GM12878 (cell line): ENCODE measurements around the gene RBM6. TPM values are rescaled to one million over a fixed set of nuclear protein-coding genes. Genes with fewer than 3 reads are reported as not detected.
A peak's percentile ranks its signal among the peaks of the same experiment; 100 is the strongest.

Experiments
- ATAC-seq: fragments of 200-7000 bp; cut with Tn5 transposase; 3 replicates; pipeline ENCODE4 v1.9.1; 2020; ENCODE audit warnings: mild to moderate bottlenecking, moderate library complexity
- BruUV-seq: library from RNA; stranded (reverse); fragments of 400-500 nt; replicated peaks from 2 replicates; lab custom pipeline; 2021; lab: Mats Ljungman, UMichigan
- CTCF ChIA-PET: fragments of 300-600 bp; sonication (Branson Sonifier 250); formaldehyde crosslinking; extraction: SDS; loops from one replicate; lab custom pipeline; 2021; ENCODE audit warnings: inconsistent platforms; lab: Yijun Ruan, JAX
- POLR2A ChIA-PET: fragments of 350-600 bp; formaldehyde crosslinking; extraction: SDS; loops from one replicate; lab custom pipeline; 2021; ENCODE audit warnings: inconsistent platforms; lab: Charles Lee
- RAD21 ChIA-PET: fragments of 300-600 bp; sonication (Branson Sonifier 250); formaldehyde crosslinking; loops from one replicate; lab custom pipeline; 2023; ENCODE audit warnings: antibody characterized with exemption; ENCODE audit not compliant: unreplicated experiment; lab: Charles Lee
- SMC1A ChIA-PET: fragments of 300-600 bp; sonication (Branson Sonifier 250); formaldehyde crosslinking; loops from one replicate; lab custom pipeline; 2023; ENCODE audit not compliant: unreplicated experiment, uncharacterized antibody; lab: Charles Lee
- DNase-seq: peaks from one replicate; pipeline ENCODE4 v3.0.0-alpha.2; 2011; ENCODE audit warnings: low read depth, low spot score
- FAIRE-seq: peaks from 3 replicates; lab custom pipeline; 2011; peaks lifted over from hg19 to GRCh38; lab: Jason Lieb, UNC
- H2AFZ ChIP-seq: 2 replicates; pipeline ENCODE4 v1.6.0; 2011; ENCODE audit warnings: low read depth, low read length, control low read depth; ENCODE audit not compliant: control insufficient read depth
- H3K27ac ChIP-seq: 2 replicates; pipeline ENCODE4 v1.5.1; 2011; ENCODE audit warnings: control low read depth; ENCODE audit not compliant: control insufficient read depth, insufficient read depth
- H3K27me3 ChIP-seq, 2 experiments: replicated peaks in 1 of 2; 2 replicates each; pipeline versions ENCODE4 v1.6.0 to v1.6.1; 2011; ENCODE audit warnings: low read length in 1 of 2; ENCODE audit not compliant: control insufficient read depth in 2 of 2, insufficient read depth in 2 of 2
- H3K36me3 ChIP-seq, 2 experiments: 2 replicates each; pipeline ENCODE4 v1.5.1; 2011; ENCODE audit warnings: low read length in 1 of 2; ENCODE audit not compliant: control insufficient read depth in 2 of 2, insufficient read depth in 2 of 2
- H3K4me1 ChIP-seq: 2 replicates; pipeline ENCODE4 v1.6.1; 2011; ENCODE audit warnings: mild to moderate bottlenecking, low read length, moderate library complexity, mixed read lengths; ENCODE audit not compliant: control insufficient read depth, insufficient read depth
- H3K4me2 ChIP-seq: 2 replicates; pipeline ENCODE4 v1.6.0; 2011; ENCODE audit warnings: control low read depth; ENCODE audit not compliant: control insufficient read depth, insufficient read depth
- H3K4me3 ChIP-seq: fragments of 200-600 bp; sonication (generic); 2 replicates; pipeline ENCODE4 v1.5.1; 2016
- H3K79me2 ChIP-seq: 2 replicates; pipeline ENCODE4 v1.6.0; 2011; ENCODE audit warnings: low read length; ENCODE audit not compliant: control insufficient read depth, insufficient read depth
- H3K9ac ChIP-seq: 2 replicates; pipeline ENCODE4 v1.8.0; 2011; ENCODE audit warnings: low read length, control low read depth, mixed read lengths; ENCODE audit not compliant: control insufficient read depth, insufficient read depth
- H3K9me3 ChIP-seq: replicated peaks from 3 replicates; pipeline ENCODE4 v1.5.1; 2011; ENCODE audit warnings: mild to moderate bottlenecking, low read length; ENCODE audit not compliant: control insufficient read depth, insufficient read depth
- H4K20me1 ChIP-seq: 2 replicates; pipeline ENCODE4 v1.6.0; 2011; ENCODE audit not compliant: control insufficient read depth, insufficient read depth
- CBX5 ChIP-seq: sonication (generic); IDR thresholded peaks from 2 replicates; pipeline ENCODE4 v1.6.1; 2016; ENCODE audit warnings: low read depth, moderate library complexity, mild to moderate bottlenecking, inconsistent platforms
- LARP7 ChIP-seq: fragments of 450-650 bp; IDR thresholded peaks from 2 replicates; pipeline ENCODE4 v1.6.1; 2017; ENCODE audit warnings: mild to moderate bottlenecking
- PAX5 ChIP-seq: IDR thresholded peaks from 2 replicates; pipeline ENCODE4 v1.6.1; 2011; ENCODE audit warnings: low read depth, low read length, borderline replicate concordance
- PAX8 ChIP-seq: fragments of 450-650 bp; IDR thresholded peaks from 2 replicates; pipeline ENCODE4 v1.6.1; 2017; ENCODE audit warnings: mild to moderate bottlenecking, moderate library complexity
- POLR2A ChIP-seq: IDR thresholded peaks from 2 replicates; pipeline ENCODE4 v1.6.1; 2011; ENCODE audit warnings: low read depth, mild to moderate bottlenecking, low read length
- RAD51 ChIP-seq: fragments of 450-650 bp; IDR thresholded peaks from 2 replicates; pipeline ENCODE4 v1.6.1; 2016; ENCODE audit warnings: moderate library complexity, mild to moderate bottlenecking, inconsistent platforms
- SPI1 ChIP-seq: IDR thresholded peaks from 2 replicates; pipeline ENCODE4 v1.6.1; 2011; ENCODE audit warnings: low read depth, mild to moderate bottlenecking, low read length, moderate library complexity, borderline replicate concordance; ENCODE audit not compliant: insufficient read depth
- YBX1 ChIP-seq: fragments of 450-650 bp; IDR thresholded peaks from 2 replicates; pipeline ENCODE4 v1.6.1; 2016; ENCODE audit warnings: antibody characterized with exemption
- YY1 ChIP-seq: IDR thresholded peaks from 2 replicates; pipeline ENCODE4 v1.6.1; 2011; ENCODE audit warnings: low read depth, mild to moderate bottlenecking, low read length
- WGBS: methylation state at CpG from one replicate; pipeline ENCODE4 v1.1.6; 2016; ENCODE audit warnings: low lambda C conversion rate; ENCODE audit not compliant: insufficient replicate concordance, insufficient coverage; ENCODE audit errors: missing lambda C conversion rate; 5-methylcytosine and 5-hydroxymethylcytosine counted together
- in situ Hi-C: fragments of 300-500 bp; cut with MboI; formaldehyde crosslinking; loops from 9 replicates; pipeline ENCODE4 v1.14.3; 2018; ENCODE audit warnings: mixed read lengths
- intact Hi-C: fragments of 100-400 bp; cut with micrococcal nuclease; formaldehyde crosslinking; loops from one replicate; pipeline ENCODE4 v1.14.2; 2022; ENCODE audit not compliant: unreplicated experiment
- polyA plus RNA-seq, 11 experiments: library from polyadenylated mRNA; depleted of rRNA in 4 of 11; unstranded in 6 of 11; stranded (reverse) in 5 of 11; fragments of >200 nt; fragmentation: Nextera tagmentation in 4 of 11; fragmentation: Illumina TruSeq in 1 of 11; extraction: Ambion mirVana in 4 of 11; extraction: Trizol in 1 of 11; gene quantifications; 1 replicate in 1 of 11; 2 replicates in 10 of 11; pipeline versions ENCODE4 v1.2.1 to v1.2.3, GENCODE V29; 2011 to 2016; ENCODE audit warnings: inconsistent platforms in 2 of 11, missing spikeins in 2 of 11, low read depth in 1 of 11
- total RNA-seq, 4 experiments: library from RNA; depleted of rRNA in 3 of 4; stranded (reverse); fragments of >200 nt in 3 of 4; fragmentation: Illumina TruSeq in 1 of 4; extraction: Trizol in 1 of 4; gene quantifications; 2 replicates each; pipeline versions ENCODE4 v1.2.1 to v1.2.3, GENCODE V29; 2013 to 2021

The RBM6 gene
- total and polyA plus RNA-seq, 10 of the 15 experiments (the other 5 are each of a cell fraction or from before 2014, with no cell fraction given) = 45.3 to 103 (median 81.3) TPM

- peak; percentile 77; the same call in 1 of the 2 replicates for TF ChIP-seq SPI1
These were observed 33.7 kb upstream of the RBM6 start (continued) for GRCh38 chr3:49906073-49906743.

- Histone ChIP-seq H3K27me3 (no peaks in the 10 kb centered on the region), H3K27ac (no peak overlapping the region), H3K4me2 (no peak overlapping the region), H3K4me3 (no peak overlapping the region), H3K79me2 (no peaks in the 10 kb centered on the region), H2AFZ (no peak overlapping the region), H3K4me1 (peaks cover 20% of the 10 kb centered on the region), H3K36me3 (peaks cover 0 to 2% of the 10 kb centered on the region in 2 experiments; a peak in 2 of 4 replicates), H3K9me3 (no peaks in the 10 kb centered on the region), H4K20me1 (no peaks in the 10 kb centered on the region), H3K9ac (no peak overlapping the region)
- intact Hi-C loops = loop anchor here (5.0 kb wide), 1 partner anchor 51 kb away; the partner anchor contains the start of gene TRAIP
- ChIA-PET RAD21 (interaction anchor here (1.2 kb wide), 1 partner anchor 106 kb away, joined by 7 read pairs; the partner anchor contains the start of gene INKA1), CTCF (interaction anchor here (0.7 to 8.4 kb wide), 5 partner anchors 8 to 105 kb away, joined by 3 to 70 read pairs (median 4); partner anchors contain the start of gene INKA1), SMC1A (interaction anchor here (0.6 to 1.5 kb wide), 3 partner anchors 41 to 835 kb away, joined by 3 read pairs; no protein-coding TSS in a partner anchor), POLR2A (interaction anchor here (1.2 kb wide), 1 partner anchor 8 kb away, joined by 3 read pairs; no protein-coding TSS in a partner anchor)
- DNase-seq (no peak), FAIRE-seq (no peak), ATAC-seq (no peak)
- WGBS = 80% methylated on average over 14 of the region's 14 CpGs
- TF ChIP-seq PAX8 = no peak
- no peak for TF ChIP-seq CBX5
- no peak for TF ChIP-seq RAD51
- no peak for TF ChIP-seq LARP7
- TF ChIP-seq POLR2A = no peak
- no peak for TF ChIP-seq PAX5
- no peak for TF ChIP-seq YY1
- TF ChIP-seq YBX1 = no peak
- BruUV-seq = no TSS peak
- in situ Hi-C loops = loop anchor here (5.0 kb wide), 1 partner anchor 106 kb away; the partner anchor contains the start of gene INKA1
These were observed 31.4 kb upstream of the RBM6 start for GRCh38 chr3:49908373-49909199.
